OCI-LY3 (cell line): ENCODE results near the gene IDH3G.
"Not testable (repeated sequence)": the region's sequence is repeated elsewhere in the genome, so short reads cannot be mapped to it uniquely, and the experiment has no call there.

Experiments used
- H2AFZ ChIP-seq: fragments of 200-600, 300-600 bp; shearing (Covaris generic); 2 replicates; pipeline ENCODE4 v1.6.0; 2014; ENCODE audit warnings: antibody characterized with exemption, low read depth, low read length
- H3K27ac ChIP-seq: fragments of 200-600, 300-600 bp; sonication (generic); 2 replicates; pipeline ENCODE4 v1.5.1; 2014; ENCODE audit warnings: mild to moderate bottlenecking, low read length, moderate library complexity, mixed read lengths
- H3K27me3 ChIP-seq: fragments of 200-600, 300-600 bp; sonication (generic); 2 replicates; pipeline ENCODE4 v1.6.1; 2014; ENCODE audit warnings: low read depth, low read length, mixed read lengths
- H3K36me3 ChIP-seq: fragments of 200-600, 300-600 bp; sonication (generic); replicated peaks from 2 replicates; pipeline ENCODE3; 2014; ENCODE audit warnings: low read depth, low read length, mixed read lengths
- H3K4me1 ChIP-seq: fragments of 300-600, 200-600 bp; sonication (generic); 2 replicates; pipeline ENCODE4 v1.6.1; 2014; ENCODE audit warnings: low read length, mixed read lengths
- H3K4me2 ChIP-seq: fragments of 200-600, 300-600 bp; sonication (generic); 2 replicates; pipeline ENCODE4 v1.6.1; 2014; ENCODE audit warnings: low read length, mixed read lengths
- H3K4me3 ChIP-seq: fragments of 300-600, 200-600 bp; sonication (generic); 2 replicates; pipeline ENCODE4 v1.5.1; 2014; ENCODE audit warnings: antibody characterized with exemption, mild to moderate bottlenecking, low read length, moderate library complexity
- H3K79me2 ChIP-seq: fragments of 300-600, 200-600 bp; shearing (Covaris generic); 2 replicates; pipeline ENCODE4 v1.6.1; 2014; ENCODE audit warnings: mild to moderate bottlenecking, low read length, mixed read lengths
- H3K9ac ChIP-seq: fragments of 300-600, 200-600 bp; shearing (Covaris generic); 2 replicates; pipeline ENCODE4 v1.6.0; 2014; ENCODE audit warnings: mild to moderate bottlenecking, low read length, moderate library complexity
- H3K9me3 ChIP-seq: fragments of 200-600, 300-600 bp; shearing (Covaris generic); 2 replicates; pipeline ENCODE4 v1.6.1; 2014; ENCODE audit warnings: low read length, mixed read lengths; ENCODE audit not compliant: insufficient read depth
- H4K20me1 ChIP-seq: fragments of 200-600, 300-600 bp; sonication (generic); 2 replicates; pipeline ENCODE4 v1.6.1; 2016; ENCODE audit warnings: low read length, mixed read lengths; ENCODE audit not compliant: insufficient read depth
- EZH2phosphoT487 ChIP-seq: fragments of 200-600 bp; shearing (Covaris generic); IDR thresholded peaks from 2 replicates; pipeline ENCODE4 v1.6.1; 2018; ENCODE audit warnings: antibody characterized with exemption, mixed run types, low read depth
- TF ChIP-seq, protein P1 (sequence below): fragments of 200-600, 300-600 bp; sonication (generic); IDR thresholded peaks from 2 replicates; pipeline ENCODE4 v1.5.1; 2014; ENCODE audit warnings: antibody characterized with exemption, low read length, low read depth

The IDH3G gene

GRCh38 chrX:153755136-153755535 lies 39.0 kb downstream of the IDH3G start:
- H4K20me1 ChIP-seq, result no peaks in the 10 kb centered on the region
- H3K9ac ChIP-seq, result no peak overlapping the region
- H3K36me3 ChIP-seq, result no peaks in the 10 kb centered on the region
- no peak overlapping the region for H2AFZ ChIP-seq
- H3K27ac ChIP-seq, result no peak overlapping the region
- H3K4me2 ChIP-seq, result no peak overlapping the region
- TF ChIP-seq, protein P1, sequence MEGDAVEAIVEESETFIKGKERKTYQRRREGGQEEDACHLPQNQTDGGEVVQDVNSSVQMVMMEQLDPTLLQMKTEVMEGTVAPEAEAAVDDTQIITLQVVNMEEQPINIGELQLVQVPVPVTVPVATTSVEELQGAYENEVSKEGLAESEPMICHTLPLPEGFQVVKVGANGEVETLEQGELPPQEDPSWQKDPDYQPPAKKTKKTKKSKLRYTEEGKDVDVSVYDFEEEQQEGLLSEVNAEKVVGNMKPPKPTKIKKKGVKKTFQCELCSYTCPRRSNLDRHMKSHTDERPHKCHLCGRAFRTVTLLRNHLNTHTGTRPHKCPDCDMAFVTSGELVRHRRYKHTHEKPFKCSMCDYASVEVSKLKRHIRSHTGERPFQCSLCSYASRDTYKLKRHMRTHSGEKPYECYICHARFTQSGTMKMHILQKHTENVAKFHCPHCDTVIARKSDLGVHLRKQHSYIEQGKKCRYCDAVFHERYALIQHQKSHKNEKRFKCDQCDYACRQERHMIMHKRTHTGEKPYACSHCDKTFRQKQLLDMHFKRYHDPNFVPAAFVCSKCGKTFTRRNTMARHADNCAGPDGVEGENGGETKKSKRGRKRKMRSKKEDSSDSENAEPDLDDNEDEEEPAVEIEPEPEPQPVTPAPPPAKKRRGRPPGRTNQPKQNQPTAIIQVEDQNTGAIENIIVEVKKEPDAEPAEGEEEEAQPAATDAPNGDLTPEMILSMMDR, result no peak
- TF ChIP-seq EZH2phosphoT487, result no peak
- H3K4me3 ChIP-seq, result no peak overlapping the region
- no peaks in the 10 kb centered on the region for H3K4me1 ChIP-seq
- peaks cover 12% of the 10 kb centered on the region for H3K27me3 ChIP-seq
- no peaks in the 10 kb centered on the region for H3K9me3 ChIP-seq
- H3K79me2 ChIP-seq, result no peaks in the 10 kb centered on the region

- H3K4me1 ChIP-seq, result no peaks in the 10 kb centered on the region
- TF ChIP-seq, protein P1, result no peak
- TF ChIP-seq EZH2phosphoT487, result no peak
- no peak overlapping the region for H3K27ac ChIP-seq
- no peak overlapping the region for H3K4me2 ChIP-seq
- H3K9ac ChIP-seq, result no peak overlapping the region
- H3K27me3 ChIP-seq, result peaks cover 8% of the 10 kb centered on the region
- H4K20me1 ChIP-seq, result no peaks in the 10 kb centered on the region
- no peak overlapping the region for H2AFZ ChIP-seq
- H3K79me2 ChIP-seq, result no peaks in the 10 kb centered on the region
- no peaks in the 10 kb centered on the region for H3K9me3 ChIP-seq
- H3K36me3 ChIP-seq, result no peaks in the 10 kb centered on the region
- no peak overlapping the region for H3K4me3 ChIP-seq
Observed at GRCh38 chrX:153750127-153750774, 43.9 kb downstream of the IDH3G start.

GRCh38 chrX:153749017-153749416 lies 45.2 kb downstream of the IDH3G start:
- not testable (repeated sequence) for H3K4me1 ChIP-seq, H3K79me2 ChIP-seq, H3K4me2 ChIP-seq, H3K27me3 ChIP-seq, H3K27ac ChIP-seq, H2AFZ ChIP-seq, H4K20me1 ChIP-seq, H3K9me3 ChIP-seq, H3K9ac ChIP-seq, H3K36me3 ChIP-seq, H3K4me3 ChIP-seq

DNA sequence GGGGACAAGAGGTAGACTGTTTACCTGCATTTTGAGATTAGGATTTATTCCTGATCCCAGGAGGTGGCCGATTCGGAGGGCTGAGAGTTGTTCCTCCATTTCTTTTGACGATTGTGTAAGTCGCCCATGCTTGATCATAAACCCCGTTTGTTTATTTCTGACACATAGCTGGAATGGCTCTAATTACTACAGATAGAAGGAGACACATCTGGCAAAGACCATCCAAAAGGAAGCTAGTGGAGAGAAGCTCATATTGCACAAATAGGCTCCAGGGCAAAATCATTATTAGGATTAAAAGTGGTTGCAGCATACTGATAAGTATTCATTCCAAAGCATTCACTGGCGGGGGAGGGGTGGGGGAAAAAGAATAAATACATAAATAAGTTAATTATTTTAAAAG lies 47.2 kb downstream of the IDH3G start:
- not testable (repeated sequence) for H3K79me2 ChIP-seq

DNA sequence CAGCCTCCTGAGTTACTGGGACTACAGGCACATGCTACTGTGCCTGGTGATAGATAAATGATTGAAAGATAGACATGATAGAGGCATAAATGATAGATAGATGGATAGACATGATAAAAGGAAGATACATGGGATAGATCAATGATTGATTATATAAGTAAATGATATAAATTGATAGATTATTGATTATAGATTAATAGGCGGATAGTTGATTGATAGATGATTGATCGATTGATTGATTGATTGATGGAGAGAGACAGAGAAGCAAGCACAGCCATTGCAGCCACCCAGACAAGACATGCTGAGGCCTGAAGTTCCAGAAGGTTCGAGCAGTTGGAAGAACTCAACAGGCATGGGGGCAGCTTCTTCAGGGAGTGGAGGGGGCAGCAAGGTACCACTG lies 47.8 kb downstream of the IDH3G start:
- H3K4me3 ChIP-seq, result no peak overlapping the region
- TF ChIP-seq, protein P1, result no peak
- TF ChIP-seq EZH2phosphoT487, result no peak
- no peaks in the 10 kb centered on the region for H3K36me3 ChIP-seq

More for the DNA sequence above, 47.2 kb downstream of the IDH3G start:
- H3K4me2 ChIP-seq, H2AFZ ChIP-seq, H3K4me3 ChIP-seq, H3K27me3 ChIP-seq, H3K27ac ChIP-seq, H3K9ac ChIP-seq, H4K20me1 ChIP-seq, H3K36me3 ChIP-seq, H3K9me3 ChIP-seq, H3K4me1 ChIP-seq: not testable (repeated sequence)

DNA sequence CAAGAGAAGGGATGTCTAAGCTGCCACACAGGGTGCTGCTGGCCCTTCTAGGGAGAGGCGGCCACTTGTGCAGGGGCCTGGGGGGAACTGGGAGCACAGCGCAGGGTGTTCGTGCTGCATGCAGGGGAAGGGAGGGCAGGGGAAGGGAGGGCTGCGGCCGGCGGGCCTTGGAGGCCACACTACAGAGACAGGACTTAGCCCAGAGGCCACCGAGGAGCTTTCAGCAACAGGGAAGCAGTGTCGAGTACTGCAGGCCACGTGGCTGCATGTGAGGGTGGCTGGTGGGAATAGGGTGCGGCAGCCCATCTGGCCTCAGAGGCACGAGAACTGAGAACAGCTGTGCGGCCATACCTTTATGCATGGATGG lies 49.1 kb downstream of the IDH3G start:
- H3K79me2 ChIP-seq, H3K9ac ChIP-seq, H3K9me3 ChIP-seq, H2AFZ ChIP-seq, H3K27me3 ChIP-seq, H3K4me2 ChIP-seq, H3K4me1 ChIP-seq, H3K27ac ChIP-seq, H4K20me1 ChIP-seq, H3K36me3 ChIP-seq, H3K4me3 ChIP-seq: not testable (repeated sequence)

More for the DNA sequence above, 47.8 kb downstream of the IDH3G start:
- H3K79me2 ChIP-seq, result no peaks in the 10 kb centered on the region
- no peaks in the 10 kb centered on the region for H3K9me3 ChIP-seq
- no peak overlapping the region for H3K4me2 ChIP-seq
- H3K27ac ChIP-seq, result no peak overlapping the region
- no peaks in the 10 kb centered on the region for H4K20me1 ChIP-seq
- peaks cover 8% of the 10 kb centered on the region for H3K27me3 ChIP-seq
- H2AFZ ChIP-seq, result no peak overlapping the region
- H3K4me1 ChIP-seq, result no peaks in the 10 kb centered on the region
- H3K9ac ChIP-seq, result no peak overlapping the region
